Right lung (tissue), 5 donors: ENCODE results near the gene PDIA6. TPM values are rescaled to one million over a fixed set of nuclear protein-coding genes. Genes with fewer than 3 reads are reported as not detected.
"Not testable (repeated sequence)": the region's sequence is repeated elsewhere in the genome, so short reads cannot be mapped to it uniquely, and the experiment has no call there.

Experiments
- DNase-seq, 2 donors: peaks; one replicate each; pipeline ENCODE4 v3.0.0-alpha.2; 2013
- polyA plus RNA-seq, 5 donors: library from polyadenylated mRNA; unstranded; fragments of 120-200 nt; gene quantifications; one replicate each; pipeline versions ENCODE4 v1.2.1 to v1.2.3, GENCODE V29; 2013; ENCODE audit warnings: inconsistent platforms in 1 of 5, low replicate concordance in 1 of 5; ENCODE audit not compliant: insufficient read length in 5 of 5, insufficient read depth in 1 of 5

PDIA6 gene
- polyA plus RNA-seq, 5 donors = 264 to 305 (median 279) TPM

DNA sequence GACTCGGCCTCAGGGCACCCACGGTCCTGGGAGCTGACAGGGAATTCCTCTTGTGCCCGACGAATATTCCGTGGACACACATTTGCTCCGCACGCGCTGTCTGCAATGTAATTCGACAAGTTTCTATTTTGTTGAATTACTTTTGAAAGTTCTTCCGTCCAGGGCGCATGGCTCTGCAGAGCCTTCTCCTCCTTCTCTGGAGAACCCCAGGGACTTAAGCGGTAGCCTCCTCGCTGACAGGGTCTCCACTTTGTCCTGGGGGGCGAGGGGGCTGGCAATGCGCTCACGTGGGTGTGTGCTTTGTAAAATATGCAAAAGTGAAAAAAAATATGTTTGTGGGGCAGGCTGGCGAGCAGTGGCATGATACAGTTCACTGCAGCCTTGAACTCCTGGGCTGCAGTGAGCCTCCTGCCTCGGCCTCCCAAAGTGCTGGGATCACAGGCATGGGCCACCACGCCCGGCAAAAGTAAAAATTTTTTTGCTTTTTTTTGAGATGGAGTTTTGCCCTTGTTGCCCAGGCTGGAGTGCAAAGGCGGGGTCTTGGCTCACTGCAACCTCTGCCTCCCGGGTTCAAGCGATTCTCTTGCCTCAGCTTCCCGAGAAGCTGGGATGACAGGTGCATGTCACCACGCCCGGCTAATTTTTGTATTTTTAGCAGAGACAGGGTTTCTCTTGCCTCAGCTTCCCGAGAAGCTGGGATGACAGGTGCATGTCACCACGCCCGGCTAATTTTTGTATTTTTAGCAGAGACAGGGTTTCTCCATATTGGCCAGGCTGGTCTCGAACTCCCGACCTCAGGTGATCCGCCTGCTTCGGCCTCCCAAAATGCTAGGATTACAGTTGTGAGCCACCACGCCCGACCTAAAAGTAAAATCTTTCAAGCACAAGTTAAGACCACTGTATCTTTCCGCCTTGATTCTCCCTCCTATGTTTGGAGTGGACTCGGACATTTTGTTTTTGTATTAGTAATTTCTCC, 866 bp upstream of the PDIA6 start:
- DNase-seq = not testable (repeated sequence)

DNA sequence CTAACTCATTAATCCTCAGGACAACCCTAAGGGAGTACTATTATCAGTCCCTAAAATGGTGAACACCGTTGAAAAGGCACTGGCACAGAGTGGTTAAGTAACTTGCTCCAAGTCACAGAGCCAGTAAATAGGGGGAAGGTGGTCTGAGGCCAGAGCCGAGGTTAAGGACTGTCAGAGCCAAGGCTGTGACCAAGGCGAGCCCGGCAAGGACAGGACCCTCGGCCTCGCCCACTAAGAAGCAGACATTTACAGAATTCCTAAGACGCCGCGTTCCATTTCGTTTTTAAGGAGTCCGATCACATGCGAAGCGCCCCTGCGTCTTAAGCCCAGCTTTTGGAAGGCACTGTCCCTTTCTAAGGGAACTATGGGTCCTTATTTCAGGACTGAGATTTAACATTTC, 1.1 kb downstream of the PDIA6 start:
- no peak for DNase-seq

DNA sequence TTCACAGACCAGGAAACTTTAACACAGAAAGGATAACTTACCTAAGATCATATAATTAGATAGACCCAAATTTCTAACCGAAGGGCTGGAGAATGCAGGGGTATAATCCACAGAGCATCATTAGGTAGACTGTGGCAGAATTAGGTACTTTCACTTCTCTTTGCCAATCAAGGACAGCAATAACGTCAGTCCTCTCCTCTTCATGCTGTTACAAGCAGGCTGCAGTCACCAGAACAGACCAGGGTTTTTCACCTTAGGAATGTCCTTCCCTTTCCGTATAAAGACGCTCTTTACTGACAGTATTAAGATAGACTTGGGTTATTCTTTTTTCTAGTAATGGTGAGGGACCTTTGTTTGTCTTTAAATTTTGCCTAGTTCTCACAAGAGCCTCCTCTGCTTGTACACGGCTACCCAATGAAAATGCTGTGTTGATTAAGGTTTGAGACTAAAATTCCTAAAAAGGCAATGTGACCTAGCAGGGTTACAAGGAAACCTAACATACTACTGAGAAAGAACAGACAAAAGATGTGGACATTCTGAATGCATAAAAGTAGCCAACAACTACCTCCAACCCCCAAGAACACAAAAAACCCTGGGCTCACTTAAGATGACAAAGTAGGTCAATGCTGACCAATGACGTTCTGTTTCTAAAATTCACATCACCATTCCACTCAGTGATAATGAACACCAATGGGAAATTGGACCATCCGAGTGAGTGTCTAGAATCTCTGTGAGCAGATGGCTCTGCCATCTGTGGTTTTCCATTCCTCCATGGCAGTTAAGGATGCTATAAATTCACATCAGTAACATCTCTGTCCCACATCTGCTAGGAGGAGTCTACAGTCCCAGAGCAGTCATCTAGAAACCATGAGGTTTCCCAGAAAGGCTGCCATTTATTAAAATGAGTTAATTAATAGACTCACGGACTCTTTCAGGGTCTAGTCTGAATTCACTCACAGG, 2.1 kb downstream of the PDIA6 start:
- no peak for DNase-seq

DNA sequence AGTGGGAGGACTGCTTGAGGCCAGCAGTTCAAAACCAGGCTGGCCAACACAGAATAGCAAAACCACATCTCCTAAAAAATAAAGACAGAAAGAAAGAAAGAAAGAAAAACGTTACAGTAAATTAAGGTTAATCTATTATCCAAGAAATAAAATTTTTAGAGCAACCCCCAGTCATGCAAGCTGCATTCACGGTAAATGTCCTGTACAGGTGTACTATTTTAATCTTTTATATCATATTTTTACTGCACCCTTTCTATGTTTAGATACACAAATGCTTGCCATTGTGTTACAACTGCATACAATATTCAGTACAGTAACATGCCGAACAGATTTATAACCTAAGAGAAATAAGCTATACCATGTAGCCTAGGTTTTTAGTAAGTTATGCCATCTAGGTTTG, 6.0 kb downstream of the PDIA6 start:
- DNase-seq = no peak

DNA sequence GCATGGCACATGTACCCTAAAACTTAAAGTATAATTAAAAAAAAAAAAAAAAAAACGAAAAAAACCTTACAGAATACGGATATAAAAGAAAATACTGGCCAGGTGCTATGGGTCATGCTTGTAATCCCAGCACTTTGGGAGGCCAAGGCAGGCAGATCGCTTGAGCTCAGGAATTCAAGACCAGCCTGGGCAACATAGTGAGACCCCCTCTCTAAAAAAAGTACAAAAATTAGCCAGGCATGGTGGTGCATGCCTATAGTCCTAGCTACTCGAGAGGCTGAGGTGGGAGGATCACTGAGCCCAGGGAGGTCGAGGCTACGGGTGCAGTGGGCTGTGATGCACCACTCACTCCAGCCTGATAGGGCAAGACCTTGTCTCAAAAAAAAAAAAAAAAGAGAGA, 6.6 kb downstream of the PDIA6 start:
- not testable (repeated sequence) for DNase-seq

DNA sequence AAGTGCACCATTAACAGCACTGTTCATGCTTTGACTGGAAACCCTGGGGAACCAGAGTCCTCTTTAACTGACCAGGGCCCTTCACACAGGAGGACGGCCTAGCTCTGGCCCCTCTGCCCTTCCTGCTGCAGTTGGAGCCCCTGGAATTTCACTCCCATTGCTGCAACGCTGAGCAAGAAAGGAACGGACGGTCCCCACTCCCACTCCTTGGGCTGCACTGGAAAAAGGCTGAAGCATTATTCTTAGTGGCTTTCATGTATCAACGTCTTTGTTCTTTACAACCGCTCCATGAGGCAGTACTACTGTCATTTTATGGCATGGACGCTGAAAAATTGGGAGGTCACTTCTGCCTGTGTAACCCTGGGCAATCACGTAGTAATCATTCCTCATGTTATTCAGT, 9.9 kb downstream of the PDIA6 start:
- no peak for DNase-seq

DNA sequence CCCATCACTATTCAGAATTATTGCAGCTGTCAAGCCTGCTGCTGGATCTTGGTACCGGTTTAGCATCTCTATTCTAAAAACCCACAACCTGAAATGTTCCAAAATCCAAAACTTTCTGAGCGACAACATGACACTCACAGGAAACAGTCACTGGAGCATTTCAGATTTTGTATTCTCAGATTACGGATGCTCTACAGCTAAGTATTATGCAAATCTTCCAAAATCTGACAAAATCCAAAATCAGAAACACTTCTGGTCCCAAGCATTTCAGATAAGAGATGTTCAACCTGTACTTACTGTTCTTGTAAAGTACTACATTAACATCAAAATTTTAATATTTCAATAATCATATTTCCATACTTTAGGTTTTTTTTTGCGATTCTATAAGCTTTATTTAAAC, 12.4 kb downstream of the PDIA6 start:
- no peak for DNase-seq

DNA sequence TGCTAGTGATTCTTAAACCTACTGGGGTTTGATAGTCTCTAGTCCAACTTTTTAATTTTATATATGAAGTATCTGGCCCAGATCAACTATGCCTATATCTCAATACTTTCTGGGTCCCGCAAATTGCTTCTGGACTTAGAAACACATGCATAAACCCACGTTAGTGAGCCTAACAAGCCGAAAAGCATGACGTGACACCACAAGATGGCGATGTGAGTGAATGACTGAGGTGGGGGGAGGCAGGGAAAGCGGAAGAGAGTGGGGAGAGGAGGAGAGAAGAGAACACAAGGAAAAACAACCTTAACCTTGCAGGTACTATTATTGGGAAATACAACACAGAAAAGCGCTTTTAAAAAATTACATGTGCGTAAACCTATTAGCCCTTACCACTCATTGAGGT, 13.8 kb downstream of the PDIA6 start:
- no peak for DNase-seq

DNA sequence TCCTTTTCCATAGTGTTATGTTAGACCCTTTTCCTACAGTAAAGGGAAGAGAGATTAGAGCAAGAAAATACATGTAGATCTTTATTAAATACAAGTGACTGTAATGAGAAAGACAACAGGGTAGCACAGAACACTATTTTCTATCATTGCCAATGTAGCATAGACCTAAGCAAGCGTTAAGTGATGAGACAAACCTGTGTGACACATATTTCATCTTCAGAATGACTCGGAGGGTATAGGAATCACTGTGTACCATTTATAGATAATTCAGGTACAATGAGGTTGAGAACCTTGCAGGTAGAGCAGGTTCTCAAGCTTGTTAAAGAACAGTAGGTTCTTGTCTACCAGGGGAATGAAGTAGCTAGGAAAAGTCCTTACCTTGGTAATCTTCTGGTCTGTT, 15.9 kb downstream of the PDIA6 start:
- no peak for DNase-seq

DNA sequence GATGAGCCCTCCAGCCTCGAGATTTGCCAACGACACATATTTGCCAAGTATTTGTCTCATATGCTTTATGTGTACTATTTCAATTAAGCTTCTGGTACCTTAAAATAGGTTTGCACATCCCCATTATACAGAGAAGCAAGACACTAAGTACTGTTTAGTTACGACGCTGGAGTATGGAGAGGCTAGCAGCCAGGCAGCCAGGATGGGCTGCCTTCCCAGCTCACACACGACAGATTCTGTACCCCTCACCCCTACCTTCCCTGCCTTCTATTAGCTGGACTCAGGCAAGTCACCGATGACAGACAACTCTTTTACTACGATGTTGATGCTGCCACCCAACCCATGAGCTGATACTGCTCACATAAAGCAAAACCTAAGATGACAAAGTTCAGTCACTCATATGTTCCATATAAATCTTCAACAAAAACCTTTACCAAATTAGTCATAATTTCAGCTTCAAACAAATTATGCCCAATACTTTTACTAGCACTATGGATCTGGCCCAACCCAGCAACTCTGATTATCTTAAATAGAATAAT, 17.0 kb downstream of the PDIA6 start:
- DNase-seq = no peak

DNA sequence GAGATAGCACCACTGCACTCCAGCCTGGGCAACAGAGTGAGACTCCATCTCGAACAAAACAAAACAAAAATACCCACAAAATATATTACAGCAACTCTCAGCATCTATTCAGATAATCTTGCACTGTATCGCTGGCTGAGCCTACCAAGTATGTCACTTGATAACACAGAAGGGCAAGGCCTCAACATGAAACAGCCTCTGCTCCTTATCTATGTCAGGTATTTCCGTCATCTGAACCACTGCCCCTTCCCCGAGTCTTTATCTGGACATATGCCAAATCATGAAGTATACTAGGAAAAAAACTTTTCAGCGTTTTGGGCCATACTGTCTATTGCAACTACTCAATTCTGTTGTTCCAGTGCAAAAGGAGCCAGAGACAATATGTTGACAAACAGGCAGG, 17.7 kb downstream of the PDIA6 start:
- DNase-seq = no peak

DNA sequence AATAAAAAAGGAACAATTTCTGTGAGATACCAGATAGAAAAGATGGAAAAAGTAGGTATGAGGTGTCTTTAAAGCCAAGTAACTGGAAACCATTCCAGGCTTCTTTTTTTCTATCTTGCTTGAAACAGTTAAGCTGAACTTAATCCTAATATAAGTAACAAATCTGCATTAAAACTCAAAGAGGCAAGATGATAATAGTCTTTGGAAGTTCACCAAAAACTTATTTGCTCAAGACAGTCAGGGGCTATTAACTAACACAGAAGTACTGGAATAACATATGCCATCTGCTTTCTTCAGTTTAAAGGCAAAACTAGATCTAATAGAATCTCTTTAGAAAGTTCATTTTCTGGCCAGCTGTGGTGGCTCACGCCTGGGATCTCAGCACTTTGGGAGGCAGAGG, 18.8 kb downstream of the PDIA6 start:
- no peak for DNase-seq

DNA sequence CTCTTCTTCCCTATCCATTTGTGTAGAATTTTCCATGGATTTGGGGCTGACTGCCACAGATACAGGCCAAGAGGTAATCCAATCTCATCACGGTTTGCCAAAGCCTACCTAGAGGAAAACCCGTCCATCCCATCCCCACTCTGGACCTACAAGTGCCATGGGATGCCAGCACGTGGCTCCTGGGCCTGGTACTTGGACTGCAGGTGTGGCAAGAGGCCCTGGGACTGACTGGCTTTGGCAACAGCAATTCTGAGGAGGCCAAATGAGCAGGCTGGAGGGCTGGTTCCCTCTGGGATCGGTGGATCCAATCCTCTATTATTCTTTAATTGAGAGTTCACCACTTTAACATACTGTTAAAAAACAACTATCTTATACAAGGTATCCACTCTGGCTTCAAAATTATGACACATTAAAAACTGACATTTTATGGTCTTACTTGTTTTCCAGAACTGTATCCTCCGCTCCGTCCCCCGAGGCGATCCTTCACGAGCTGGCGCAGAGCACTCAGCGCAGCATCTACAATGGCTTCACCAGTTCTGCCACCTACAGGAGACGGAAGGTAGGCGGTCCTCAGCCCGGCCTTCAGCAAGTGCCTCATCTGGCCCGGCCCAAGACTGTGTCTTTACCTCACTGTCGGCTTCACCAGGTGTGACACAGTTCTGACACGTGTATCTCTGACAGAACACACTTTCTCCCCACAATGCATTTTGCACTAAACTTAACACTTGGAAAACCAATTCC, 19.8 kb downstream of the PDIA6 start:
- DNase-seq = no peak

DNA sequence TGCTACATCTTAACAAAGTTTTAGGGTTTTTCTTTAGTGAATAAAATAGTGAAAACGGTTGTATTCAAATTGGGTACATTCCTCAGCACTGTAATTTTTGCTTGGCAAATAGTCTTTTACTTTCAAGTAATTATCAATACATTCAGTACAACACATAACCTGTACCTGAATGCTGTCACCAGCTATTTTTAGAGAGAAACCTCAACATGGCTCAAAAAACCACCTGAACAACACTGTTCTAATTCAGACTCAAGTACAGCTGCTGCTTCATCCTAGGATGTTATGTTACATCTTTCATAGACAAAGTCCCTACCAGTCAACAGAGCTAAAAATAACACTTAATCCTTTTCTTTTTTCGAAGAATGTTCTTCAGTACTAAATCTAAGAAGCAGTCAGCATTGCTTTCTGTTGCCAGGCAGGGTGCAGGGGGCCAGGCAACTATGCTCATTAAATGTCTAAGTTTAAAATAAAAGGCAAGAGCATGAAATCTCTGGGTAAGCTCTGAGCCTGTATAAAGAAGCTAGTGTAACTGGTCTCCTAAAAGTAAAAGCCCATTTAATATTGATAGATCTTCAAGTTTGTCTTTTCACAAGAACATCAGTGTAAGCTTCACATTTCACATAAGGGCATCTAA, 20.5 kb downstream of the PDIA6 start:
- no peak for DNase-seq

DNA sequence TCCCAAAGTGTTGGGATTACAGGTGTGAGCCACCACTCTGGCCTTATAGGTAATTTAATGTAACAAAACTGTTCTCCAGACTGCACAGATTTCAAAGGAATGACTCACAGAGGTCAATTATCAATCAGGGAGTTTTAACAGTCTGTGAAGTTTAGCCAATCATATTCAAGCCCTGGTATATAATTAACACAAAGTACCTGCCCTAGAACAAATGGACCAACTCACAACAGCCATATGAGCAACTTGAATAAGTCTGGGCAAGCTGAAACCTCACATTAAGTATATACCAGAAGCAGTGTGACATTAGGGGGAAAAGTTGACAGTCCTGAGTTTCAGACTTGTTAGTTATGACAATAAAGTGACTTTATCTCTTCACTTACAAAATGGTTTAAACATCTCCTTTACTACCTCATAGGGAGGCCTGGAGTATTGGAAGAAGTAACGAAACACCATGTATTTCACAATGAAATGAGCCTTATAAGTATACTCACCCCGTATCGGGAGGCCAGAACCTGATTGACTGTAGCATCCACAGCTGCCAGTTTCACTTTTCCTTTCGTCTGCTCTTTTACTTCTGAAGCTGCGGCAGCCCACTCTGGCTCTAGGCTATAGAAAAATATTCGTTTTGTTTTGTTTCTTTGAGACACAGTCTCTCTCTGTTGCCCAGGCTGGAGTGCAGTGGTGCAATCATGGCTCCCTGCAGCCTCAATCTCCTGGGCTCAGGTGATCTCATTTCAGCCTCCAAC, 22.2 kb downstream of the PDIA6 start:
- no peak for DNase-seq

DNA sequence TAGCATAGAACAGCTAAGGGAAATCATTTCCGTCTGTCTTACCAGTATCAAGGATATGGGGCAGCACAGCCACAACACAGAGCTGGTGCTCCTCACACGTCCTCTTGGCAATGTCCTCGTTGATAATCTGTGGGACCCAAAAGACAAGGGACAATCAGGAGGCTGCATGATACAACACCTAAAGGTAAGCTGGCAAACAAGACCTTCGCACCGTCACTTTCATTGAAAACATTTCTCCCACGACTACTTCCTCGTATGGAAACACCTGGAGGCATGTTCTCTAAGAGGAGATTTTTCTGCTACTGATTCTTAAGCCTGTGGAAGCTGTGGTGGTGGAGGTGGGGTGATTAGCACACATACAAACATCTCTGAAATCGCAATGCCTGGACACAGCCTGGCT, 23.7 kb downstream of the PDIA6 start:
- no peak for DNase-seq

DNA sequence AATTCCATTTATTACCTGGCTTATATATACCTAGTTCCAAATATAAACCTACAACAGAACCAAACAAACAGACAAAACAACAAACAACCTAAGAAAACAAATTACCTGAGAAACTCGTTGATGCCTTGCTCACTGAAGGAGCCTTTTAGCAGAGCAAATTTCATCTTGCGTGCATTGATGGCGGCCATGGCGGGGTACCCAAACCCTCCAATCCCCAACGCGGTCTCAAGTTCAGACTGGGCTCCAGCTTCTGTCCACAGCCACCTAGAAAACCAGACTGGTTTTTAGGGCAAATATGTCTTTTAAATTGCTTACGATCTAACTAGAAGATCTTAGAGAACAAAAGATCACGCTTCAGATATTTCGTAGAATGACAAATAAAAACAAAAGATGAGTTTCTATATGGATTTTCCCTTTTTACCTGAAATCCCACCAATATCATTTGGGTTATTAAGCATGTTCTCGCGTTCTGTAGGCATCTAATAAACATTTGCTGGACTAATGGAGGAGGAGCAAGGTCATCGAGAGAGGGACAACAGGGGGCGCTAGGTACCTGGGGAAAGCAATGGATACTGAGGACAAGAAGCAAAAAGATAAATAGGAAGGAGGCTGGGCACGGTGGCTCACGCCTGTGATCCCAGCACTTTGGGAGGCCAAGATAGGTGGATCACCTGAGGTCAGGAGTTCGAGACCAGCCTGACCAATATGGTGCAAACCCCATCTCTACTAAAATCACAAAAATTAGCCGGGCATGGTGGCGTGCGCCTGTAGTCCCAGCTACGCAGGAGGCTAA, 25.2 kb downstream of the PDIA6 start:
- no peak for DNase-seq

DNA sequence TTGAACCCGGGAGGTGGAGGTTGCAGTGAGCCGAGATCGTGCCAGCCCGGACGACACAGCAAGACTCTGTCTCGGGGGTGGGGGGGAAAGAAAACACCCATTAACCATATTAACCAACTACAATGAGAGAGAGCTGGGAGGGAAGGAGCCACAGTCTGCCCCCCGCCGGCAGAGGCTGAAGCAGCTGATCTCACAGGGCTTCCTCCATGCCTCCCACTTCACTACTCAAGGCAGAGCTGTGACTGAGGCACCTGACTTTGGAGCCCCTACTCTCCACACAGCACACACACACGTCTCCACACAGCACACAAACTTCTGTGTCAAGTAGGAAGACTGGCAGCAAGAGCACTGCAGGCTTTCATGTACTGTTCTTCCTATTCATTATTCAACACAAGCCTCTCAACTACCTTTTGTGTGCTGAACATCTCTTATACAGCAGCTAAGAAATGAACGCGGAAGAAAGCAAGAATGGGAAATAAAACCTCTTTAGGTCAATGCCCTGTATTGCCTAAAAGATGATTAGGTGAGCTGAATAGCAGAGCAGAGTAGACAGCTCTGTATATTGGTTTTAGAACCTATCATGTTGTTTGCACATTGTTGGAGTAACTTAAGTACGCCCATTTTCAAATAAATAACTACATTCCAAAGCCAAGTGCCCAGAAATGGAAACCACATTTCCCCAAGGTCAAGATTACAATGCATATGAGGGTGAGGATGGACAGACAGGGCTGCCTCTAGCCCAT, 26.2 kb downstream of the PDIA6 start:
- DNase-seq = no peak

DNA sequence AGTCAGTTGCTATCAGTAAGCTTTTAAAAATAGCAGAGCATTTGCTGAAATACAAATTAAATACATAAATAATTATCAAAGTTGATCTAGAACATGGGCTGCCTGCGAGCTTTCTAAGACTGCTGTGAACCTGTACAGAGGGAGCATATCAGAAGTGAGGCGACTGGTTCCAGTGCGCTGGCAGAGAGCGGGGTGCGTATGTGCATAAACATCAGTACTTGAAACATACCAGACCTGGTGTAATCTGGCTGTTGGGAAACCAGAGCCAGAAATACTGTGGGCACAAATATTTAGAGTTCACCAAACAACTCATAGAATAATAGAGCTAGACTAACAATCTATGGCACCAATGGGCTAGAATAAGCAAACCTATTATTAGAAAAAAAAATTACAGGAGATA, 27.3 kb downstream of the PDIA6 start:
- no peak for DNase-seq
